GM23338 (cell line): ENCODE data around the gene TCF12. TPM values are rescaled to one million over a fixed set of nuclear protein-coding genes. Genes with fewer than 3 reads are reported as not detected.
A peak's percentile ranks its signal among the peaks of the same experiment; 100 is the strongest.

Experiments
- ATAC-seq: fragments of 200-7000 bp; cut with Tn5 transposase; 3 replicates; pipeline ENCODE4 v1.9.1; 2020
- DNase-seq: peaks from one replicate; pipeline ENCODE4 v3.0.0-alpha.2; 2015; ENCODE audit warnings: low spot score
- H2AFZ ChIP-seq: fragments of 200-600 bp; sonication (generic); 2 replicates; pipeline ENCODE4 v1.8.0; 2016; ENCODE audit warnings: antibody characterized with exemption, mild to moderate bottlenecking, moderate library complexity
- H3F3A ChIP-seq: fragments of 200-600 bp; sonication (generic); replicated peaks from 2 replicates; pipeline ENCODE4 v1.8.0; 2017; ENCODE audit warnings: antibody characterized with exemption, mixed run types, low read depth
- H3K27ac ChIP-seq: fragments of 200-600 bp; sonication (generic); 2 replicates; pipeline ENCODE4 v1.6.1; 2016; ENCODE audit warnings: low read depth
- H3K27me3 ChIP-seq: fragments of 200-600 bp; sonication (generic); 2 replicates; pipeline ENCODE4 v1.8.0; 2016; ENCODE audit warnings: mild to moderate bottlenecking, mixed run types, moderate library complexity; ENCODE audit not compliant: insufficient read depth
- H3K36me3 ChIP-seq: fragments of 200-600 bp; sonication (generic); 2 replicates; pipeline ENCODE4 v1.8.0; 2016; ENCODE audit warnings: mild to moderate bottlenecking; ENCODE audit not compliant: insufficient read depth
- H3K4me1 ChIP-seq: fragments of 200-600 bp; sonication (generic); 2 replicates; pipeline ENCODE4 v1.8.0; 2016; ENCODE audit warnings: mild to moderate bottlenecking, moderate library complexity; ENCODE audit not compliant: insufficient read depth
- H3K4me2 ChIP-seq: fragments of 200-600 bp; sonication (generic); 2 replicates; pipeline ENCODE4 v1.7.1; 2017; ENCODE audit warnings: mixed run types
- H3K4me3 ChIP-seq: fragments of 200-600 bp; sonication (generic); 2 replicates; pipeline ENCODE4 v1.6.1; 2016; ENCODE audit warnings: mixed run types
- H3K79me2 ChIP-seq: fragments of 200-600 bp; sonication (generic); replicated peaks from 2 replicates; pipeline ENCODE4 v1.8.0; 2017; ENCODE audit warnings: mild to moderate bottlenecking; ENCODE audit not compliant: insufficient read depth
- H3K9me2 ChIP-seq: fragments of 200-600 bp; sonication (generic); 2 replicates; pipeline ENCODE4 v1.8.0; 2017; ENCODE audit not compliant: insufficient read depth
- H4K20me1 ChIP-seq: fragments of 200-600 bp; sonication (generic); replicated peaks from 2 replicates; pipeline ENCODE4 v1.8.0; 2017; ENCODE audit warnings: mild to moderate bottlenecking; ENCODE audit not compliant: insufficient read depth
- H3K27ac Mint-ChIP-seq: 2 replicates; pipeline ENCODE4 v1.8.0; 2020; ENCODE audit warnings: inconsistent platforms, mild to moderate bottlenecking, moderate library complexity, mixed read lengths
- H3K27me3 Mint-ChIP-seq: 3 replicates; pipeline ENCODE4 v1.8.0; 2022; ENCODE audit warnings: low read depth, mild to moderate bottlenecking, moderate library complexity, mixed read lengths, inconsistent platforms; ENCODE audit not compliant: insufficient read depth, poor library complexity
- H3K36me3 Mint-ChIP-seq: 3 replicates; pipeline ENCODE4 v1.8.0; 2021; ENCODE audit warnings: low read depth, mild to moderate bottlenecking, inconsistent platforms, moderate library complexity, mixed read lengths
- H3K4me1 Mint-ChIP-seq: 3 replicates; pipeline ENCODE4 v1.8.0; 2020; ENCODE audit warnings: mild to moderate bottlenecking, inconsistent platforms, mixed read lengths
- H3K4me3 Mint-ChIP-seq: 3 replicates; pipeline ENCODE4 v1.8.0; 2021; ENCODE audit warnings: moderate library complexity, mild to moderate bottlenecking, inconsistent platforms, mixed read lengths
- H3K9me3 Mint-ChIP-seq: 3 replicates; pipeline ENCODE4 v1.8.0; 2020; ENCODE audit warnings: moderate library complexity, mild to moderate bottlenecking, inconsistent platforms, mixed read lengths
- CREB1 ChIP-seq: fragments of 250-450 bp; sonication (Bioruptor Pico); IDR thresholded peaks from 2 replicates; pipeline ENCODE4 v1.5.0; 2020; ENCODE audit warnings: low read depth, mild to moderate bottlenecking, moderate library complexity
- CTCF ChIP-seq, 2 experiments: fragments of 200-600 bp in 1 of 2; sonication (generic) in 1 of 2; conservative IDR thresholded peaks; 2 replicates each; pipeline versions ENCODE4 v1.5.1 to v1.6.1; 2016 to 2017; ENCODE audit warnings: antibody characterized with exemption in 2 of 2, low read depth in 2 of 2, mild to moderate bottlenecking in 2 of 2, moderate library complexity in 1 of 2
- STAT1 ChIP-seq: IDR thresholded peaks from one replicate; pipeline ENCODE4 v1.6.1; 2016; ENCODE audit warnings: antibody characterized with exemption; ENCODE audit not compliant: unreplicated experiment
- polyA plus RNA-seq: library from polyadenylated mRNA; unstranded; fragments of >200 nt; fragmentation: Nextera tagmentation; extraction: Ambion mirVana; gene quantifications from 2 replicates; pipeline ENCODE4 v1.2.1, GENCODE V29; 2016
- total RNA-seq: library from RNA; depleted of rRNA; stranded (reverse); fragments of >200 nt; shearing (Covaris generic); gene quantifications from 2 replicates; pipeline ENCODE4 v1.2.3, GENCODE V29; 2014
- TF ChIP-seq, protein P1 (sequence below): IDR thresholded peaks from 2 replicates; pipeline ENCODE4 v1.6.1; 2016; ENCODE audit warnings: antibody characterized with exemption
- TF ChIP-seq, protein P2 (sequence below): fragments of 250-450 bp; sonication (Bioruptor Pico); IDR thresholded peaks from 2 replicates; pipeline ENCODE4 v1.5.0; 2020; ENCODE audit warnings: mild to moderate bottlenecking, moderate library complexity

TCF12 gene
- total and polyA plus RNA-seq, 2 experiments from 2014 or later: 27.6 to 104 TPM

GRCh38 chr15:57092252-57092651 is 173.8 kb downstream of the TCF12 start (continued):
- no peak for TF ChIP-seq CTCF (conservative IDR thresholded peaks at IDR 0.05; ENCODE audit: low read depth in 2 of 2)
- TF ChIP-seq, protein P1, sequence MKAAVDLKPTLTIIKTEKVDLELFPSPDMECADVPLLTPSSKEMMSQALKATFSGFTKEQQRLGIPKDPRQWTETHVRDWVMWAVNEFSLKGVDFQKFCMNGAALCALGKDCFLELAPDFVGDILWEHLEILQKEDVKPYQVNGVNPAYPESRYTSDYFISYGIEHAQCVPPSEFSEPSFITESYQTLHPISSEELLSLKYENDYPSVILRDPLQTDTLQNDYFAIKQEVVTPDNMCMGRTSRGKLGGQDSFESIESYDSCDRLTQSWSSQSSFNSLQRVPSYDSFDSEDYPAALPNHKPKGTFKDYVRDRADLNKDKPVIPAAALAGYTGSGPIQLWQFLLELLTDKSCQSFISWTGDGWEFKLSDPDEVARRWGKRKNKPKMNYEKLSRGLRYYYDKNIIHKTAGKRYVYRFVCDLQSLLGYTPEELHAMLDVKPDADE: no peak

GRCh38 chr15:57094321-57095257 is 176.1 kb downstream of the TCF12 start:
- H3K9me2 ChIP-seq: no peaks in the 10 kb centered on the region
- H3K27me3 ChIP-seq: no peaks in the 10 kb centered on the region
- Mint-ChIP-seq H3K4me1 (peaks cover 38% of the 10 kb centered on the region), H3K27me3 (no peaks in the 10 kb centered on the region), H3K9me3 (no peaks in the 10 kb centered on the region), H3K4me3 (no peak overlapping the region), H3K27ac (no peak overlapping the region; the same call in 1 of the 2 replicates), H3K36me3 (no peaks in the 10 kb centered on the region; the same call in 2 of the 3 replicates)
- H3K4me2 ChIP-seq: peak overlapping the region; percentile 24; the same call in 1 of the 2 replicates
- H3K4me3 ChIP-seq: no peak overlapping the region
- no peak for DNase-seq
- H4K20me1 ChIP-seq: no peaks in the 10 kb centered on the region; the same call in 1 of the 2 replicates
- H3F3A ChIP-seq: no peaks in the 10 kb centered on the region
- no peak for ATAC-seq
- H3K79me2 ChIP-seq: peaks cover 11% of the 10 kb centered on the region
- peaks cover 12% of the 10 kb centered on the region; the same call in 1 of the 2 replicates for H3K4me1 ChIP-seq
- no peak overlapping the region for H3K27ac ChIP-seq
- H3K36me3 ChIP-seq: no peaks in the 10 kb centered on the region
- H2AFZ ChIP-seq: no peak overlapping the region
- TF ChIP-seq, protein P1: no peak
- TF ChIP-seq CTCF (conservative IDR thresholded peaks at IDR 0.05; ENCODE audit: low read depth in 2 of 2) (no peak), STAT1 (no peak), CREB1 (CRISPR knock-in tag) (no peak)
- TF ChIP-seq, protein P2, sequence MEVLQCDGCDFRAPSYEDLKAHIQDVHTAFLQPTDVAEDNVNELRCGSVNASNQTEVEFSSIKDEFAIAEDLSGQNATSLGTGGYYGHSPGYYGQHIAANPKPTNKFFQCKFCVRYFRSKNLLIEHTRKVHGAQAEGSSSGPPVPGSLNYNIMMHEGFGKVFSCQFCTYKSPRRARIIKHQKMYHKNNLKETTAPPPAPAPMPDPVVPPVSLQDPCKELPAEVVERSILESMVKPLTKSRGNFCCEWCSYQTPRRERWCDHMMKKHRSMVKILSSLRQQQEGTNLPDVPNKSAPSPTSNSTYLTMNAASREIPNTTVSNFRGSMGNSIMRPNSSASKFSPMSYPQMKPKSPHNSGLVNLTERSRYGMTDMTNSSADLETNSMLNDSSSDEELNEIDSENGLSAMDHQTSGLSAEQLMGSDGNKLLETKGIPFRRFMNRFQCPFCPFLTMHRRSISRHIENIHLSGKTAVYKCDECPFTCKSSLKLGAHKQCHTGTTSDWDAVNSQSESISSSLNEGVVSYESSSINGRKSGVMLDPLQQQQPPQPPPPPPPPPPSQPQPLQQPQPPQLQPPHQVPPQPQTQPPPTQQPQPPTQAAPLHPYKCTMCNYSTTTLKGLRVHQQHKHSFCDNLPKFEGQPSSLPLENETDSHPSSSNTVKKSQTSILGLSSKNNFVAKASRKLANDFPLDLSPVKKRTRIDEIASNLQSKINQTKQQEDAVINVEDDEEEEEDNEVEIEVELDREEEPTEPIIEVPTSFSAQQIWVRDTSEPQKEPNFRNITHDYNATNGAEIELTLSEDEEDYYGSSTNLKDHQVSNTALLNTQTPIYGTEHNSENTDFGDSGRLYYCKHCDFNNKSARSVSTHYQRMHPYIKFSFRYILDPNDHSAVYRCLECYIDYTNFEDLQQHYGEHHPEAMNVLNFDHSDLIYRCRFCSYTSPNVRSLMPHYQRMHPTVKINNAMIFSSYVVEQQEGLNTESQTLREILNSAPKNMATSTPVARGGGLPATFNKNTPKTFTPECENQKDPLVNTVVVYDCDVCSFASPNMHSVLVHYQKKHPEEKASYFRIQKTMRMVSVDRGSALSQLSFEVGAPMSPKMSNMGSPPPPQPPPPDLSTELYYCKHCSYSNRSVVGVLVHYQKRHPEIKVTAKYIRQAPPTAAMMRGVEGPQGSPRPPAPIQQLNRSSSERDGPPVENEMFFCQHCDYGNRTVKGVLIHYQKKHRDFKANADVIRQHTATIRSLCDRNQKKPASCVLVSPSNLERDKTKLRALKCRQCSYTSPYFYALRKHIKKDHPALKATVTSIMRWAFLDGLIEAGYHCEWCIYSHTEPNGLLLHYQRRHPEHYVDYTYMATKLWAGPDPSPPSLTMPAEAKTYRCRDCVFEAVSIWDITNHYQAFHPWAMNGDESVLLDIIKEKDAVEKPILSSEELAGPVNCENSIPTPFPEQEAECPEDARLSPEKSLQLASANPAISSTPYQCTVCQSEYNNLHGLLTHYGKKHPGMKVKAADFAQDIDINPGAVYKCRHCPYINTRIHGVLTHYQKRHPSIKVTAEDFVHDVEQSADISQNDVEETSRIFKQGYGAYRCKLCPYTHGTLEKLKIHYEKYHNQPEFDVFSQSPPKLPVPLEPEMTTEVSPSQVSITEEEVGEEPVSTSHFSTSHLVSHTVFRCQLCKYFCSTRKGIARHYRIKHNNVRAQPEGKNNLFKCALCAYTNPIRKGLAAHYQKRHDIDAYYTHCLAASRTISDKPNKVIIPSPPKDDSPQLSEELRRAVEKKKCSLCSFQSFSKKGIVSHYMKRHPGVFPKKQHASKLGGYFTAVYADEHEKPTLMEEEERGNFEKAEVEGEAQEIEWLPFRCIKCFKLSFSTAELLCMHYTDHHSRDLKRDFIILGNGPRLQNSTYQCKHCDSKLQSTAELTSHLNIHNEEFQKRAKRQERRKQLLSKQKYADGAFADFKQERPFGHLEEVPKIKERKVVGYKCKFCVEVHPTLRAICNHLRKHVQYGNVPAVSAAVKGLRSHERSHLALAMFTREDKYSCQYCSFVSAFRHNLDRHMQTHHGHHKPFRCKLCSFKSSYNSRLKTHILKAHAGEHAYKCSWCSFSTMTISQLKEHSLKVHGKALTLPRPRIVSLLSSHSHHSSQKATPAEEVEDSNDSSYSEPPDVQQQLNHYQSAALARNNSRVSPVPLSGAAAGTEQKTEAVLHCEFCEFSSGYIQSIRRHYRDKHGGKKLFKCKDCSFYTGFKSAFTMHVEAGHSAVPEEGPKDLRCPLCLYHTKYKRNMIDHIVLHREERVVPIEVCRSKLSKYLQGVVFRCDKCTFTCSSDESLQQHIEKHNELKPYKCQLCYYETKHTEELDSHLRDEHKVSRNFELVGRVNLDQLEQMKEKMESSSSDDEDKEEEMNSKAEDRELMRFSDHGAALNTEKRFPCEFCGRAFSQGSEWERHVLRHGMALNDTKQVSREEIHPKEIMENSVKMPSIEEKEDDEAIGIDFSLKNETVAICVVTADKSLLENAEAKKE (CRISPR knock-in tag): no peak
